Colonic mucosa (tissue), 4 donors: ENCODE measurements around the gene ARID4B. TPM values are rescaled to one million over a fixed set of nuclear protein-coding genes. Genes with fewer than 3 reads are reported as not detected.

Experiments used
- DNase-seq: peaks from one replicate; pipeline ENCODE4 v3.0.0-alpha.2; 2020
- H3K27ac ChIP-seq: fragments of 200-600 bp; one replicate; pipeline ENCODE4 v1.8.0; 2021
- H3K27me3 ChIP-seq: fragments of 200-600 bp; one replicate; pipeline ENCODE4 v1.8.0; 2021
- H3K36me3 ChIP-seq: fragments of 200-600 bp; one replicate; pipeline ENCODE4 v1.8.0; 2021
- H3K4me1 ChIP-seq: fragments of 200-600 bp; one replicate; pipeline ENCODE4 v1.8.0; 2021; ENCODE audit warnings: mild to moderate bottlenecking
- H3K4me3 ChIP-seq: fragments of 200-600 bp; one replicate; pipeline ENCODE4 v1.8.0; 2021
- H3K9ac ChIP-seq, 2 donors: one replicate each; pipeline ENCODE4 v1.7.0; 2013; ENCODE audit warnings: control low read depth in 2 of 2, low read depth in 2 of 2, low read length in 2 of 2
- H3K9me3 ChIP-seq: fragments of 200-600 bp; one replicate; pipeline ENCODE4 v1.8.0; 2021
- CTCF ChIP-seq: fragments of 200-600 bp; IDR thresholded peaks from one replicate; pipeline ENCODE4 v1.8.0; 2022; ENCODE audit warnings: antibody characterized with exemption, mild to moderate bottlenecking
- intact Hi-C: fragments of 100-400 bp; cut with DNase I; formaldehyde crosslinking; loops from one replicate; pipeline ENCODE4 v1.14.1; 2022
- total RNA-seq, 2 donors: library from RNA; stranded (reverse); fragmentation: NEBNext Ultra II Directional in 1 of 2; extraction: Animal tissue kit (Norgen Biotek cat#: 25700) in 1 of 2; gene quantifications; one replicate each; pipeline ENCODE4 v1.2.1, GENCODE V29; 2021
- donor health status: healthy.
- donor health status: DM: no; HTN: no; CAD: no.
- donor health status: DM: no; HTN: no; CAD: no.

Gene ARID4B
- total RNA-seq, 2 donors from 2014 or later: 27.0 to 31.0 TPM

- DNase-seq: no peak
- Histone ChIP-seq H3K9ac (no peak overlapping the region), H3K27me3 (no peaks in the 10 kb centered on the region), H3K27ac (no peak overlapping the region), H3K4me3 (no peak overlapping the region), H3K4me1 (peaks cover 4% of the 10 kb centered on the region), H3K9me3 (no peaks in the 10 kb centered on the region), H3K36me3 (no peaks in the 10 kb centered on the region)
- TF ChIP-seq CTCF: no peak
- intact Hi-C loops: no loop called here
These were observed 36.3 kb downstream of the ARID4B start for GRCh38 chr1:235291599-235292091.

- no peak for TF ChIP-seq CTCF
- no peak for DNase-seq
- Histone ChIP-seq H3K4me1 (peaks cover 4% of the 10 kb centered on the region), H3K4me3 (no peak overlapping the region), H3K27me3 (no peaks in the 10 kb centered on the region), H3K27ac (no peak overlapping the region), H3K9ac (no peak overlapping the region), H3K36me3 (no peaks in the 10 kb centered on the region), H3K9me3 (no peaks in the 10 kb centered on the region)
- intact Hi-C loops: no loop called here
These were observed 37.1 kb downstream of the ARID4B start for GRCh38 chr1:235290740-235291502.

- no peaks in the 10 kb centered on the region for H3K36me3 ChIP-seq
- DNase-seq: no peak
- TF ChIP-seq CTCF: no peak
- H3K9me3 ChIP-seq: no peaks in the 10 kb centered on the region
- no peak overlapping the region for H3K4me3 ChIP-seq
- H3K4me1 ChIP-seq: peaks cover 4% of the 10 kb centered on the region
- intact Hi-C loops: no loop called here
- H3K27me3 ChIP-seq: no peaks in the 10 kb centered on the region
- H3K9ac ChIP-seq: no peak overlapping the region
- H3K27ac ChIP-seq: no peak overlapping the region
These were observed 37.9 kb downstream of the ARID4B start for GRCh38 chr1:235289859-235290739.

GRCh38 chr1:235287208-235287882 is 40.6 kb downstream of the ARID4B start:
- no peak for DNase-seq
- no peak overlapping the region for H3K4me3 ChIP-seq
- H3K9ac ChIP-seq: no peak overlapping the region
- intact Hi-C loops: no loop called here
- no peaks in the 10 kb centered on the region for H3K9me3 ChIP-seq
- peaks cover 4% of the 10 kb centered on the region for H3K4me1 ChIP-seq
- TF ChIP-seq CTCF: no peak
- H3K36me3 ChIP-seq: no peaks in the 10 kb centered on the region
- no peaks in the 10 kb centered on the region for H3K27me3 ChIP-seq
- H3K27ac ChIP-seq: no peak overlapping the region

GRCh38 chr1:235286667-235287066 is 41.3 kb downstream of the ARID4B start:
- intact Hi-C loops: no loop called here
- no peak overlapping the region for H3K4me3 ChIP-seq
- TF ChIP-seq CTCF: no peak
- no peaks in the 10 kb centered on the region for H3K4me1 ChIP-seq
- H3K9me3 ChIP-seq: no peaks in the 10 kb centered on the region
- H3K27me3 ChIP-seq: no peaks in the 10 kb centered on the region
- DNase-seq: no peak
- no peak overlapping the region for H3K27ac ChIP-seq
- H3K36me3 ChIP-seq: no peaks in the 10 kb centered on the region
- no peak overlapping the region for H3K9ac ChIP-seq
